Measurements from ENCODE around the gene HSPA1L.

DNA sequence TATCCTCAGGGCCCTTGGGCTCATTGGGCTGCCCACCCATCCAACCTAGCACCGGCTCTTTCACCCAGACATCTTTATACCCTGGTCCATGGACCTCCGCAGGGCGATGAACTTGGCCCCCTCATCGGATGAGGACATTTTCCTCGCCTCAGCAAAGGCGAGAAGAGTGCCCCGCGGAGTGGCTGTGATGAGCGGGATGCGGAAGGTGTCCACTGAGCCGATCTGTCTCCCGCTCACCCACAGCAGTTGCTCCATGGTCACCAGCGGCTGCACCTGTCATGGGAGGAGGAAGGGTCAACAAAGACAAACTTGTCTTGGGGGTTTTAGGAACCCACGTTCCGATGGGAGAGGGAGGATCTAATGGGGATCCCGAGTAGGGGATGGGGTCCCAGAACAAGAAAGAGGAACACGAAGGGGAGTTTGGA, 46.8 kb upstream of the HSPA1L start:
- TF ChIP-seq, protein P1, sequence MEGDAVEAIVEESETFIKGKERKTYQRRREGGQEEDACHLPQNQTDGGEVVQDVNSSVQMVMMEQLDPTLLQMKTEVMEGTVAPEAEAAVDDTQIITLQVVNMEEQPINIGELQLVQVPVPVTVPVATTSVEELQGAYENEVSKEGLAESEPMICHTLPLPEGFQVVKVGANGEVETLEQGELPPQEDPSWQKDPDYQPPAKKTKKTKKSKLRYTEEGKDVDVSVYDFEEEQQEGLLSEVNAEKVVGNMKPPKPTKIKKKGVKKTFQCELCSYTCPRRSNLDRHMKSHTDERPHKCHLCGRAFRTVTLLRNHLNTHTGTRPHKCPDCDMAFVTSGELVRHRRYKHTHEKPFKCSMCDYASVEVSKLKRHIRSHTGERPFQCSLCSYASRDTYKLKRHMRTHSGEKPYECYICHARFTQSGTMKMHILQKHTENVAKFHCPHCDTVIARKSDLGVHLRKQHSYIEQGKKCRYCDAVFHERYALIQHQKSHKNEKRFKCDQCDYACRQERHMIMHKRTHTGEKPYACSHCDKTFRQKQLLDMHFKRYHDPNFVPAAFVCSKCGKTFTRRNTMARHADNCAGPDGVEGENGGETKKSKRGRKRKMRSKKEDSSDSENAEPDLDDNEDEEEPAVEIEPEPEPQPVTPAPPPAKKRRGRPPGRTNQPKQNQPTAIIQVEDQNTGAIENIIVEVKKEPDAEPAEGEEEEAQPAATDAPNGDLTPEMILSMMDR (IDR thresholded peaks at IDR 0.05), result no peak
- no peak for TF ChIP-seq ZFX (IDR thresholded peaks at IDR 0.05; ENCODE audit: borderline replicate concordance)

Measured in 22Rv1 (cell line).